Retina (tissue), 1 donor: ENCODE data around the gene KLHDC3.
"Not testable (repeated sequence)": the region's sequence is repeated elsewhere in the genome, so short reads cannot be mapped to it uniquely, and the experiment has no call there.

Experiments used
- DNase-seq: peaks from one replicate; pipeline ENCODE4 v3.0.0-alpha.2; 2016

Gene KLHDC3

DNA sequence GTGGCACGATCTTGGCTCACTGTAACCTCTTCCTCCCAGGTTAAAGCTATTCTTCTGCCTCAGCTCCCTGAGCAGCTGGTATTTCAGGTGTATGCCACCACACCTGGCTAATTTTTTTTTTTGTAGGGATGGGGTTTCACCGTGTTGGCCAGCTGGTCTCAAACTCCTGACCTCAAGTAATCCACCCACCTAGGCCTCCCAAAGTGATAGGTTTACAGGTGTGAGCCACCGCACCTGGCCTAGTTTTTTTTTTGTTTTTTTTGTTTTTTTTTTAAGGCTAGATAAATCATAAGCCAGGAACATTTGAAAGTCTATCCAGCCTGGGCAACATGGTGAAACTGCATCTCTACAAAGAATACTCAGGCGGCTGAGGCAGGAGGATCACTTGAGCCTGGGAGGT is 18.3 kb downstream of the KLHDC3 start:
- no peak for DNase-seq

DNA sequence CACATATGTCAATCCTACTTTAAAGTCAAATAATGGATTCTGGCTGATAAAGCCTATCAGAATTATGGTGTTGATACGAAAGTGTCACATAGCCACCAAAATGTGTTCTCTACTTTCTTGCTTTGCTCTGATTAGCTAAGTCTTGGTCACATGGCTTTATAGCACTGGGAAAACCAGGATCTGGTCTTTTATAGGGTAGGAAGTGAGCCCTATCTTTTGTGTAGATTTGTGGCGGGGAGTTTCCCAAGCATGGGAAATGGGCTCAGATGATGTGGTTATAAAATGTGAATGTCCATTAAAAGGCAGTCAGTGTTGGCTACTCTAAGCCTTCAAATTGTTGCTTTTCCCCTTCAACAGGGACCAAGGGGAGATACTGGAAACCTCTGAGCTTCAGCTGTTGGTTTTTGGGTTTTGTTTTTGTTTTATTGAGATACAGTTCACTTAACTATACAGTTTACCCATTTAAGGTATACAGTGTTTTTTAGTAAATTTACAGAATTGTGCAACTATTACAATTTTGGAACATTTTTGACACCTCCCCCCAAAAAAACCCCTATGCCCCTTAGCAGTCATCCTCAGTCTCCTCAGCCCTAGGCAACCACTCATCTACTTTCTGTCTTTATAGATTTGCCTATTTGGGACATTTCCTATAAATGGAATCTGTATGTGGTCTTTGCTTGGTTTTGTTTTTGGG is 19.6 kb downstream of the KLHDC3 start:
- no peak for DNase-seq

DNA sequence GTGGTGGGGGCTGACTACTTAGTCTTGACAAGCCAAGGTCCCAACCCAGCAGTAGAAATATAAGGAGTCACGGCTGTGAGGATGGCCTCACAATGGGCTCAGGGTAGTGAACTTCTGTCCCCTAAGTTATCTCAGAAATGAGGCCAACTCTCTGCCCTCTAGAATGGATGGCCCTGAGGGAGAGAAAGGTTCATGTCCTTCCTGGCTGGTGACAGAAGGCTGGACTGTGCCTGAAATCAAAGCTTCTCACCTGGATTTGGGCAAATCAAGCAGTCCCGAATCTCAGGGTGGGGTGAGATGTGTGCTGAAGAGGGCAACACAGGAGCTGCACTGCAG is 20.1 kb downstream of the KLHDC3 start:
- no peak for DNase-seq

DNA sequence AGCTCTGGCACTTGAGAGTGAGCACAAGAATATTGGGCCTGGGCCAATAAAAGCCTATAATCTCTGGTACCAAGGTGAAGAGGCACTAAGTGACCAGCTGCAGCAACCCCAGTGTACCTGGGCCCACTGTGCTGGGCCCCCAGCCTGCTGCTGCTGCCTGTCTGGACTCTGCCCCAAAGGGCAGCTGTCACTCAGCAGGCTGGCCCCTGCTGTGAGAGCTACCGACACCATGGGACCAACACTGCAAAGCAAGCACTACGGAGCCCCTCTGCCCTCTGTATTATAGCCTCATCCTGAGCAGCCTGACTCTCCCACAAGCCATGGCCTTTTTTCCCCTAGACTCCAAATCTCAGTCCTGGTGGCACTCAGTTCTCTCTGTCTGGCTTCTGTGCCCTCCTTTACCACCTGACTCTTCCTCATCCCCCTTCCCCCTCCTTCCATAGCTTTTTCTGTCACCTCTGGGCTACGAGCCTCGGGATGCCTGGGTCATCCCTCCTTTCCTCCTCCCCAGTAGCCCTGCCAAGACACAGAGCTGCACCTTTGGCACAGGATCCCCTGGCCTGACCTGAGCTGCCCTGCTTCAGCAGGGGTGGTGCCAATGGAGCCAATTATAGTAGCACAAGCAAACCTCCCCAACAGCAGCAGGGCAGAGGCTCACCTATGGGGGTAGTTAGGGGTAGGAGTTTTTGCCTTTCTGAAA is 21.6 kb downstream of the KLHDC3 start:
- no peak for DNase-seq

DNA sequence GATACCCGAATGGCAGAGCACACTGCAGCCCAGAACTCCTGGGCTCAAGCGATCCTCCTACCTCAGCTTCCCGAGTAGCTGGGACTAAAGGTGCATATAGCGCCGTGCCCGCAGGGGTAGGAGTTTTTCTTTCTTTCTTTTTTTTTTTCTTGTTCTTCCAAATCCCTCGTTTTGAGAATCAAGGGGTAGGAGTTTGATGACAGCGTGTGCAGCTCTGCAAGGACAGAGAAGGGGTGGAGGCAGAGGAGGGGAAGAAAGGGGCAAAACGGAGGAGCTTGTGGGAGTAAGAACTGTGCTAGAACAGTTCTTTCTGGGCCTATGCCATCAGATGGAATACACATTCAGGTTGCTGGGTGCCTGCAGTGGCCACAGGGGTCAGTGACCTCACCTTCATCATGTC is 22.7 kb downstream of the KLHDC3 start:
- DNase-seq = no peak

DNA sequence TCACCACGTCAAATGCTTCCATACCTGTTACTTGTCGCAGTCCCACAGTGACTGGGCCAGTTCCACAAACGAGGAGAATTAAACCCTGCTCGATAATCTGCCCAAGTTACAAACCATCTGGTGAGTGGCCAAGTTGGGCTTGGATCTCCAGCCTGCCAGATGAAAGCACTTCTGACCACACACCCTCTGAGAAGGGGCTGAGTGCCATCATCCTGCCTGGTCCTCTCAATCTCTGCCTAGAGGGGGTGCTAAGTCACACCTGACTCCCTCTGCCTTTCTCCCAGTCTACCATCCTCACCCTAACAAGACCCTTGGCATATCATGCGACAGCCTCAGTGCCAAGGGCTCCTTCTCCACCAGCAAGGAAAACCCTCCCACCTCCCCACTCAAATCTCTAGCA is 23.1 kb downstream of the KLHDC3 start:
- DNase-seq = no peak

DNA sequence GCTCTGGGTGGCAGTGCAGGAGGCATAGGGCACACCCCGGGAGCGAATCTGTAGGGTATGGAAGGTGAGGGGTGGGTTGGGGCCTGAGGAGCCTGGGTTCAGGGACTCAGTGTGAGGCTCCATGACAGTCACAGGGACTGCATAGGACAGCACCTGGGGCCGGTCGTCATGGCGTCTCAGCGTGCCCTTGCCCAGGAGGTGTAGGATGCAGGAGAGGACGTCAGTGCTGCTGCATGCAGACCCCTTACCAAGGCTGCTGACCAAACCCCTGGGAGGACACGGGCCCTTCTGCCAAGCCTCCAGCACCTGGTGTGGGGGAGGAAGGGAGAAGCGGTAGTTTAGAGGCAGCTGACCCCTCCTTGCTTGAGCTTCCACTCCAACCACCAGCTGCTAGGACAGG is 23.7 kb downstream of the KLHDC3 start:
- no peak for DNase-seq

DNA sequence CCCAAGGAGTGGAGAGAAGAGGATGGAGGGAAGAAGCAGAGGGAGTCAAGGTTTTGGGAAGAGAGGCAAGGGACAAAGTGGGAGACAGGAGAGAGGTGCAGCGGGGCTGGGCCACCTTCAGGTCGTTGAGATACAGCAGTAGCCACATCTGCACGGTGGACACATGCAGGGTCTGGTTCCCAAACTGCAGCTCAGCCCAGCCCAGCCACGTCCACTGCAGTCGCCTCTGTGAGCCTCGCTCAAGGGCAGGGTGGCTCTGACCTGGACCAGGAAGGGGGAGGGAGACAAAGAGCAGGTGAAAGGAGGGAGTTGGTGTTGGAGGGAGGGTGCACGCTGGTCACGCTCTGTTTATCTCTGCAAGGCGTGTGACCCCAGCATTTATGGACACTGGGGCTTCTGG is 24.7 kb downstream of the KLHDC3 start:
- no peak for DNase-seq

DNA sequence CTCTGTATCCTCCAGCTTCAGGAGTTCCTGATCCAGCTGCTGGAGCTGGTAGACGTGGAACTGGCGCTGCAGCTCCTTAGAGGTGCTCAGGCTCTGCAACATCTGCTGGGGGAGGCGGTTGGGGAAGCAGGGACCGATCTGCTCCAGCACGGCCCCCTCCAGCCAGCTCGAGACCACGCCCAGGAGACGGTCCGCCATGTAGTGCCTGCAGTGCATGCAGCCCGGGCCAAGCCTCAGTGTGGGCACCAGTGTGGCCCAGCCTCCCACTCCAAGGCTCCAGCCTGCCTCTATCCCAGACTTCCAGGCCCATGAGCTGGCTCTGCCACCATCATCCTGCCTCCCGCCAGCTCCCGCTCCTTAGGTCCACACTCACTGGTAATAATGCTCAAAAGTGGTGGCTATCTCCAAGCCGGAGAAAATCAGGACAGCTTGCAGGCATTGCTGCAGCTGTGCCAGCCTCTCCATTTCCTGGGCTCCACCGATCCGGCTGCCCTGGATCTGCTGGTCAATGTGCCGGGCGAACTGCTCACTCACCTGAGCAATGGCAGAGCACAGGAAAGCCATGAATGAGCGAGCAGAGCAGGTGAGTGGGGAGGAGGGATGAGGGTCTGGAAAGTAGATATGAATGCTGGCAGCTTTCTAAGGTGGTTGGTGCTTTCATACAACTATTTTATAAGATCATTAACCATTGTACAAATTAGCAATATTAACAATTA is 26.7 kb downstream of the KLHDC3 start:
- no peak for DNase-seq

DNA sequence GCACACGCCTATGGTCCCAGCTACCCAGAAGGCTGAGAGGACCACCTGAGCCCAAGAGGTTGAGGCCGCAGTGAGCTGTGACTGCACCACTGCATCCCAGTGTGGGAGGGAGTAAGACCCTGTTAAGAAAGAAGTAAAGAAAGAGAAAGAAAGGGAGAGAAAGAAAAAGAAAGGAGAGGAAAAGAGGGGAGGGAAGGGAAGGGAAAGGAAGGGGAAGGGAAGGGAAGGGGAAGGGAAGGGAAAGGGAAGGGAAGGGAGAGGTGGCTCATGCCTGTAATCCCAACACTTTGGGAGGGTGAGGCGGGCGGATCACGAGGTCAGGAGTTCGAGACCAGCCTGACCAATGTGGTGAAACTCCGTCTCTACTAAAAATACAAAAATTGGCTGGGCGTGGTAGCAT is 27.4 kb downstream of the KLHDC3 start:
- not testable (repeated sequence) for DNase-seq

DNA sequence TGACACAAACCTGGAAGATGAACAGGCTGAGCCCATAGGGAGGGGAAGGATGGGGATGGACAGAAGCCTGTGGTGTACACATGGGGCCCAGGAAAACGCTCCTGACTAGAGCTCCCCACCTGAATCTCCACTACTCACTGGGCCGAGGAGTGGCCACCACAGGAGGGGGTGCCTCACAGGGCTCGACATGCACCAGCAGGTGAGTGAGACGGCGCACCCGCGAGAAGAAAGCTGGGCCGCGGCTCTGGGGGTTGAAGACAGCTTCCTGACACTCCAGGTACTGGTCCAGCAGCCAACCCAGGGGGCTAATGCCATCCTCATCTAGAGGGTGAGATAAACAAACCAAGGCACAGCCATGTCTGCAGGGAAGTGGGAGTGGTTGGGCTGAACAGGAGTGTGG is 29.3 kb downstream of the KLHDC3 start:
- DNase-seq = no peak

DNA sequence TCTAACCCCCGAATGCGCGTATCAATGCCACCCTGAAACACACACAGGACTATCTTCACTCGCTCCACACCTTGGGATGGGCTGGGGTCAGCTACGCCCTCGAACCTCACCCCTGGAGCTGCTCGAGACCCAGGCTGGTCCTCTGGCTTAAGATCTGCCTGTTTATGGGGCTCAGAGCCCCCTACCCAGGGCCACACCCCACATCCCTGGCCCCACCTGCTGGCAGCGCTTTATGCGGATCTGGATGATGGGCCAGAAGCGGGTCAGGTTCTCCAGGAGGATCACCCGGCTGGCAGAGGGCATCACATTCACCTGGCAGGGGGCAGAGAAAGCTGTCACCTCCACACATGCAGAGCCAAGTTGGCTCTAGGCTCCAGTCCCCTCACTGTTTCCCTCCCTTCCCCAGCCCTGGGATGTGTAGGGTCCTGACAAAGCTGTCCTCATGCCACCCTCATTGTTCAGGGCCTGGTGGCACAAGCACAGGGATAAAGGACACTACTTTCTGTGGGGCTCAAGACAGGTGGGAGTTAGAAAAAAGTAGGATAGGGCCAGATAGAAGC is 31.4 kb downstream of the KLHDC3 start:
- no peak for DNase-seq

DNA sequence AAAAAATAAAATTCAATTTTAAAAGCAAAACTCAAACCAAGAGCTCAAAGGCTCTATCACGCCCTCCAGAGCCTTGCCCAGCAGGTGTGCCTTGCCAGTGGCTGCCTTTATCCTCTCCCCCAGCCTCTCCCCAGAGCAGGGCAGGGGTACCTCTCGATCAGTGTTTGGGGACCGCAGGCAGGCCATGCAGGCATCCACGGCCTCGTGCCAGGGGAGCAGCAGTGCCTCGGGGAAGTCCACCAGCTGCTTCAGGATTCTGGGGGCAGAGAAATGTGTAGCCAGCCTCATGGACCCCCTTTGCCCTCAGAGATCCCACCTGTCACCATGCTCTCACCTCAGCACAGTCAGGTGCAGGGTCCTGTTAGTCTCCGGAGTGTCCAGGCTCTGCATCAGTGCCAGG is 33.9 kb downstream of the KLHDC3 start:
- no peak for DNase-seq

DNA sequence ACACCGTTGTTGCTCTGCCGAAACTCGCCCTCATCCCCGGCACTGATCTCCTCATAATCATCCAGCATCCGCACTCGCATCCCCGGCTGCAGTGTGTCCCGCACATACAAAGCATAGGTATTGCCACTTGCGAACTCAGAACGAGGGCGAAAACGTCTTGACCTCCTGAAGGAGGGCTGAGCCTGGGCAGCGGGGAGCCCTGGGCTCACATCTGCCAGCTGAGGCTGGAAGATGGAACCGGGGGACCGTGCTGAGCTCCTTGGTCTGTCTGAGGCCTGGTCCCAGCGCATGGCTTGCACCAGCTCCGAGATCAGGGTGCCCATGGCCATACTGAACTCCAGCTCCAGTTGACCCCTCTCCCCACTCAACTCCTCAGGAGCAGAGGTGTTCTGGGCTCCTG is 36.9 kb downstream of the KLHDC3 start:
- no peak for DNase-seq

DNA sequence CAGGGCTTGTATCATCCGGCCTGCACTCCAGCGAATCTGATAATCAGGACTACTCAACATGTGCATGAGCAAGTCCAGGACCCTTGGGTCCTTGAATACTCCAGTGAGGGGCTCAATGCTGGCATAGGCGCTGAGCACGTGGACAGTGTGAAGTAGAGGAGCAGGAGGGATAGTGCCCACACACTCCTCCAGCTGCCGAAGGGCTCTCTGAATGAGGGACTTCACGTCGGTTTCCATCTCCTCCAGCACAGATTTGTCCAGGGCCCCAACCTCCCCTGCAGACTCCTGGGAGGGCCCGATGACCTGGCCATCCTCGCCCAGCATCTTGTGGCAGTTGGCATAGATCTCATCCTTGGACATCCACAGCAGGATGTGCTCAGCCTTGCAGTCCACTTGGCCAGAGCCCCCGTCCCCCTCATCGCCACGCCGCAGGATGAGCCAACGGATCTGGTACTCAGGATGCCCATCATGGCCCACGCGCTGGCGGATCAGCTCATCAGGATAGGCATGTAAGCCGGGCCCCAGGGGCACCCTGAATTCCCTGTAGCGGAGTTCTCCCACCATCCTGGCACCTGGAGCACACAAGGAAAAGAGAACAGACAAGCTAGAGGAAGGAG is 38.3 kb downstream of the KLHDC3 start:
- DNase-seq = no peak

DNA sequence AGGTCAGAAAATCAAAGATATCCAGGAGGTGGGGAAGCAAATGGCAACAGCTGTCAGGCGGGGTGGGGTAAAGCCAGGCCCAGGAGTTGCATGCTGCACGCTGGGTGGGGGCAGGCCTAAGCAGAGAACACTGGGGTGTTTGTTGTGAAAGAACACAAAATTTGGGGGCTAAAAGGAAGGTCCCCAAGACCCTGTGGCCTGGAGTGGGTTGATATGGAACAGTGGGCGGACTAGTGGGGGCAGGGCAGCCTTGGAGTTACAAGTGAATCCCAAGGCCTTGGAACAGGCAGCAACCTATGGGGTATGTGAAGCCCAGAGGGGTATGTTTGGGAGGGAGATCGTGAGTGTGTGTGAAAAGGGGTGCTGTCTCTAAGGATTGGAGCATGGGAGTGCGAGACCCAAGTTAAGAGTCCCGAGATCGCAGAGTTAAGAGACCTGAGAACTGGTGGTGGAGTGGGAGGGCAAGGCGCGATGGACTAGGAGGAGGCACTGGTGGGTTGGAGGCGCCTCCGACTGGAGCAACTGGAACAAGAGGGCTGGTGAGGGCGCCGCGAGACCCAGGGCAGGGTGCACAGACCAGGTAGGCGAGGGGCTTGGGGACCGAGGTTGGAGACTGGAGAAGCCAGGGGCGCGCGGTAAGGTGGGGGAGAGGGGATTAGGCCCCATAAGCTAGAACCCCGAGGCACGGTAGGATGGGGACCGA is 38.9 kb downstream of the KLHDC3 start:
- DNase-seq = no peak

DNA sequence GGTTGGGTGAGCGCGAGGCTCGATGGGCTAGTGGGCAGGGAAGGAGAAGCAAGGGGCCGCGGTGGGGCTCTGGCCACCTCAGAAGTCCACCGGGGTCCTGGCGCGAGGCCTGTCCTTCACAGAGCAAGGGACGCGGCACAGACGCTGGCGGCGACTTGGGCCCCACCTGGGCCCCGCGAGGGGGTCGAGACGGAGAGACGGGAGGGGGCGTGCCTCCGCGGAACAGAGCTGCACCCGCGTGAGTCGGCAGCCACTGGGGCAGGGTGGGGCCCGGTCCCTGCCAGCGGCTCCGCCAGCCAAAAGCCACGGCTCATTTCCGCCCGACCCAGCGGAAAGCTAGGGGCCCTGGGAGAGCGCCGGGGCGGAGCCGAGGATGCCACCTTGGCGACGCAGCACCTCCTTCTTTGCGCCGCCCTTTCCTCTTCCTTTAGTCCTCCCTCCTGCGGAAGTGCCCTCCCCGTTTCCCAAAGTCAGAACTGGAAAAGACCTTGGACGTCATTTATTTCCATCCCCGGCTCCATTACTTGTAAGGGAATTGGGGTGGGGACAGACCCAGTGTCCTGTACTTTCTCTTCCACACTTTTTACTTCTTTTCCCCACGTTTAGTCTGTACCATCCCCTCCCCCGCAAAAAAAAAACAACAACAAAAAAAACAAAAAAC is 39.6 kb downstream of the KLHDC3 start, which contains the start of gene CUL7:
CUL7 (minus strand) TSS at position 307 of the 661 bp plus-strand sequence. CDS start 1,063 bp downstream, outside the sequence.
- DNase-seq = peak; percentile 91

DNA sequence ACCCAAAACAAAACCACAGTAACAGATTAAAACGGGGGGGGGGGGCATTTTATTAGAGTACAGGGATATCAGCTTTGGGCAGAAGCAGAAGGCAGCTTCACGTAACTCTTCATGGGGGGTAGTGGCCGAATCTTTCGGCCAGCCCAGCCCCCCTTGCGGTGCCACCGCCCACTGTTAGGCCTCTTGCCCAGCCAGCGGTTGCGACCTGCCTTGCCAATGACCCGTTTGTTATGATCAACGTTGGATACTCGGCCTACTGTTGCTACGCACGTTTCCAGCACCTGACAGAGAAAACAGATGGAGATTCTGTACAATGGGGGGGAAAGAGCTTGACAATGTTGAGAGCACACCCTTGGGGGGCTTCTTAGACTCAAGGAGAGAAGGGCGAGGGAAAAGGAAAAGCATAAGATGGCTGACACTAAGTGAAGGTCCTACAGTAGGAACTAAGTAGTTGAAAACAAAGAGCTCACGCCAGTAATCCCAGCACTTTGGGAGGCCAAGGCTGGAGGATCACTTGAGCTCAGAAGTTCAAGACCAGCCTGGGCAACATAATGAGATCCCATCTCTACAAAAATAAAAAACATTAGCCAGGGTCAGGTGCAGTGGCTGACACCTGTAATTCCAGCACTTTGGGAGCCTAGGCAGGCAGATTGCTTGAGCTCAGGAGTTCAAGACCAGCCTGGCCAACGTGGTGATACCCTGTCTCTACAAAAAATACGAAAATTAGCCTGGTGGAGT is 40.3 kb downstream of the KLHDC3 start:
- no peak for DNase-seq

DNA sequence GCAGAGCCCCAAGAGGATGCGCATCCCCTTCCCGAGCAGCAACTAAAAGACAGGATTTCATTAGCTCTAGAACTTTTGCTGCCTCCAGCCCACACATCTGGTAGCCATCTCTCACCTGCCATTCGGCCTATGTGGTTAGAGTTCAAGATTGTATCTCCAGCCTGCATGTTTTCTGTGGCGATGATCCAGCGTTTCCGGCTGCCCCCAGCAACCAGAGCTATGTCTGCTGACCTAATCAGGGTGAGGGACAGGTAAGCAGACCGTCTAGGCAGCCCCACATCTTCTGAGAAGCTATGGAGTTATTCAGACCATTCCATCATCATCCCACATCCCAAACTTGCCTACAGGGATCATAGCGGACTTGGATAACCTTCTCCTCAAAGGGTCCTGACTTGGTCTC is 41.9 kb downstream of the KLHDC3 start:
- DNase-seq = no peak

DNA sequence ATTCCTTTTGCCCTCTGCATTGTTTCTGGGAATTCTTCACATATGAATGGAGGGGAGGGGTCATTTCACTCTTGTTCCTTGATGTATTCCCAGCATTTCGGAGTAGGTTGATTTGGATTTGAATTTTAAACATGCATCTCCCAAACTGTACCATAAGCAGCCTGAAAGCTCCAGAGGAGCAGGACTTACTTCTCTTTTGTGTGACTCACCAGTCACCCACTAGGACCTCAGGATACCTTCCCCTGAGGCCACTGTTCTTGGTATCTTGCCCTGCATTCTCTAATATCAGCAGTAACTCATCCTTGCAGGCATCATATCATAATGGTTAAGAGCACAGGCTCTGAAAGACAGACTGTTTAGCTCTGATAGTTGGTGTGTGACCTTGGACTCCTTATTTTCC is 44.5 kb downstream of the KLHDC3 start:
- no peak for DNase-seq
